ENCODE measurements around the gene XIRP2. TPM values are rescaled to one million over a fixed set of nuclear protein-coding genes. Genes with fewer than 3 reads are reported as not detected.
"Not testable (repeated sequence)": the region's sequence is repeated elsewhere in the genome, so short reads cannot be mapped to it uniquely, and the experiment has no call there.

Gene XIRP2
- total RNA-seq, 2 experiments from 2014 or later: not detected

GRCh38 chr2:167258712-167259111, 370.4 kb downstream of the XIRP2 start:
- ChIA-PET CTCF (no interaction called here), POLR2A (no interaction called here)
- ATAC-seq (no peak), DNase-seq (no peak)
- TF ChIP-seq CTCF (IDR thresholded peaks at IDR 0.05): no peak
- H3K36me3 Mint-ChIP-seq (ENCODE audit: low read depth): no peaks in the 10 kb centered on the region
- H3K27ac Mint-ChIP-seq: no peak overlapping the region
- intact Hi-C loops (cut with micrococcal nuclease): no loop called here
- no peaks in the 10 kb centered on the region for H3K27me3 Mint-ChIP-seq
- no peak overlapping the region for H3K4me3 Mint-ChIP-seq
- no peaks in the 10 kb centered on the region for H3K4me1 Mint-ChIP-seq (ENCODE audit: low read depth)
- H3K9me3 Mint-ChIP-seq: no peaks in the 10 kb centered on the region

- DNase-seq: peak; percentile 9
- POLR2A ChIA-PET: no interaction called here
- no peak overlapping the region for H3K4me3 Mint-ChIP-seq
Measured at GRCh38 chr2:167264380-167264779, 376.1 kb downstream of the XIRP2 start.

GRCh38 chr2:167265004-167265403, 376.7 kb downstream of the XIRP2 start:
- TF ChIP-seq CTCF (IDR thresholded peaks at IDR 0.05): no peak
- H3K27me3 Mint-ChIP-seq: no peaks in the 10 kb centered on the region
- no peak overlapping the region for H3K27ac Mint-ChIP-seq
- no peak overlapping the region for H3K4me3 Mint-ChIP-seq
- ATAC-seq: no peak
- H3K36me3 Mint-ChIP-seq (ENCODE audit: low read depth): no peaks in the 10 kb centered on the region
- intact Hi-C loops (cut with micrococcal nuclease): no loop called here
- H3K4me1 Mint-ChIP-seq (ENCODE audit: low read depth): no peaks in the 10 kb centered on the region
- POLR2A ChIA-PET: no interaction called here
- DNase-seq: no peak
- H3K9me3 Mint-ChIP-seq: peaks cover 16% of the 10 kb centered on the region
- CTCF ChIA-PET: interaction anchor here (1.3 to 1.4 kb wide), 2 partner anchors 19 to 853 kb away, joined by 3 to 4 read pairs; no protein-coding TSS in a partner anchor

More at GRCh38 chr2:167264380-167264779, 376.1 kb downstream of the XIRP2 start:
- H3K27ac Mint-ChIP-seq: no peak overlapping the region
- H3K4me1 Mint-ChIP-seq (ENCODE audit: low read depth): no peaks in the 10 kb centered on the region
- peaks cover 16% of the 10 kb centered on the region for H3K9me3 Mint-ChIP-seq
- no peaks in the 10 kb centered on the region for H3K36me3 Mint-ChIP-seq (ENCODE audit: low read depth)
- no peaks in the 10 kb centered on the region for H3K27me3 Mint-ChIP-seq
- TF ChIP-seq CTCF (IDR thresholded peaks at IDR 0.05): no peak
- CTCF ChIA-PET: interaction anchor here (1.3 to 1.4 kb wide), 2 partner anchors 20 to 854 kb away, joined by 3 to 4 read pairs; no protein-coding TSS in a partner anchor
- ATAC-seq: no peak
- intact Hi-C loops (cut with micrococcal nuclease): no loop called here

- ChIA-PET POLR2A (no interaction called here), CTCF (no interaction called here)
- ATAC-seq: no peak
- intact Hi-C loops (cut with micrococcal nuclease): no loop called here
- H3K27me3 Mint-ChIP-seq: no peaks in the 10 kb centered on the region
- H3K27ac Mint-ChIP-seq: no peak overlapping the region
- H3K9me3 Mint-ChIP-seq: peaks cover 16% of the 10 kb centered on the region
- H3K36me3 Mint-ChIP-seq (ENCODE audit: low read depth): no peaks in the 10 kb centered on the region
- no peaks in the 10 kb centered on the region for H3K4me1 Mint-ChIP-seq (ENCODE audit: low read depth)
- no peak overlapping the region for H3K4me3 Mint-ChIP-seq
- no peak for TF ChIP-seq CTCF (IDR thresholded peaks at IDR 0.05)
- no peak for DNase-seq
Measured at GRCh38 chr2:167265722-167266121, 377.4 kb downstream of the XIRP2 start.

- POLR2A ChIA-PET; DNase-seq; H3K4me1 Mint-ChIP-seq (ENCODE audit: low read depth); H3K36me3 Mint-ChIP-seq (ENCODE audit: low read depth); H3K27me3 Mint-ChIP-seq; ATAC-seq; H3K4me3 Mint-ChIP-seq; H3K27ac Mint-ChIP-seq; intact Hi-C loops (cut with micrococcal nuclease); CTCF ChIA-PET: not testable (repeated sequence)
- H3K9me3 Mint-ChIP-seq: peaks cover 16% of the 10 kb centered on the region
Measured at GRCh38 chr2:167268245-167268644, 380.0 kb downstream of the XIRP2 start.

- CTCF ChIA-PET: no interaction called here
Measured at GRCh38 chr2:167271932-167272331, 383.7 kb downstream of the XIRP2 start.

More at GRCh38 chr2:167271932-167272331, 383.7 kb downstream of the XIRP2 start:
- Mint-ChIP-seq H3K4me3 (no peak overlapping the region), H3K4me1 (ENCODE audit: low read depth) (no peaks in the 10 kb centered on the region), H3K9me3 (peaks cover 16% of the 10 kb centered on the region), H3K36me3 (ENCODE audit: low read depth) (no peaks in the 10 kb centered on the region), H3K27ac (no peak overlapping the region), H3K27me3 (no peaks in the 10 kb centered on the region)
- POLR2A ChIA-PET: no interaction called here
- intact Hi-C loops (cut with micrococcal nuclease): no loop called here
- TF ChIP-seq CTCF (IDR thresholded peaks at IDR 0.05): no peak
- DNase-seq (no peak), ATAC-seq (no peak)

Data from activated CD8-positive, alpha-beta T cell treated with anti-CD3 and anti-CD28 coated beads for 36 hours (primary cell).